Measurements from ENCODE around the gene IL10RB. TPM values are rescaled to one million over a fixed set of nuclear protein-coding genes. Genes with fewer than 3 reads are reported as not detected.

IL10RB gene
- polyA plus RNA-seq, 2 of the 4 experiments (the other 2 are of a cell fraction): 17.0 to 31.9 TPM

Other genes with a start within 250 kb of the IL10RB start
- not detected in 2 replicates for gene OLIG2, start 240.4 kb upstream of the IL10RB start, polyA plus RNA-seq (2011; rRNA removed)
- gene OLIG2, start 240.4 kb upstream of the IL10RB start, polyA plus RNA-seq (2017; fragmentation: RNase III; extraction: RNeasy Plus Mini Kit Qiagen cat#74134 plus additional on column Dnase treatment): not detected in 3 replicates
- not detected in 2 replicates for gene OLIG1, start 196.2 kb upstream of the IL10RB start, polyA plus RNA-seq (2011; rRNA removed)
- not detected in 3 replicates for gene OLIG1, start 196.2 kb upstream of the IL10RB start, polyA plus RNA-seq (2017; fragmentation: RNase III; extraction: RNeasy Plus Mini Kit Qiagen cat#74134 plus additional on column Dnase treatment)
- 39.6 and 40.5 TPM in 2 replicates for gene IFNAR2, start 36.4 kb upstream of the IL10RB start, polyA plus RNA-seq (2011; rRNA removed)
- gene IFNAR2, start 36.4 kb upstream of the IL10RB start, polyA plus RNA-seq (2017; fragmentation: RNase III; extraction: RNeasy Plus Mini Kit Qiagen cat#74134 plus additional on column Dnase treatment): 9.6 to 11.2 TPM (median 10.1 TPM) in 3 replicates
- 13.2 and 14.2 TPM in 2 replicates for gene IFNAR1, start 58.6 kb downstream of the IL10RB start, polyA plus RNA-seq (2011; rRNA removed)
- gene IFNAR1, start 58.6 kb downstream of the IL10RB start, polyA plus RNA-seq (2017; fragmentation: RNase III; extraction: RNeasy Plus Mini Kit Qiagen cat#74134 plus additional on column Dnase treatment): 13.7 to 16.5 TPM (median 14.1 TPM) in 3 replicates
- gene IFNGR2, start 137.0 kb downstream of the IL10RB start, polyA plus RNA-seq (2011; rRNA removed): 47.2 and 54.6 TPM in 2 replicates
- 20.8 to 24.2 TPM (median 21.6 TPM) in 3 replicates for gene IFNGR2, start 137.0 kb downstream of the IL10RB start, polyA plus RNA-seq (2017; fragmentation: RNase III; extraction: RNeasy Plus Mini Kit Qiagen cat#74134 plus additional on column Dnase treatment)
- gene TMEM50B, start 213.6 kb downstream of the IL10RB start, polyA plus RNA-seq (2011; rRNA removed): 17.6 and 19.4 TPM in 2 replicates
- 10.1 to 12.1 TPM (median 11.1 TPM) in 3 replicates for gene TMEM50B, start 213.6 kb downstream of the IL10RB start, polyA plus RNA-seq (2017; fragmentation: RNase III; extraction: RNeasy Plus Mini Kit Qiagen cat#74134 plus additional on column Dnase treatment)
- 0.83 and 1.1 TPM in 2 replicates for gene DNAJC28, start 225.3 kb downstream of the IL10RB start, polyA plus RNA-seq (2011; rRNA removed)
- gene DNAJC28, start 225.3 kb downstream of the IL10RB start, polyA plus RNA-seq (2017; fragmentation: RNase III; extraction: RNeasy Plus Mini Kit Qiagen cat#74134 plus additional on column Dnase treatment): 0.51 to 1.0 TPM (median 0.75 TPM) in 3 replicates

Data from A549 (cell line).